HG03432 (cell line): ENCODE results near the gene SLC25A2.
"Not testable (repeated sequence)": the region's sequence is repeated elsewhere in the genome, so short reads cannot be mapped to it uniquely, and the experiment has no call there.

ENCODE experiments used
- ATAC-seq: cut with Tn5 transposase; IDR thresholded peaks from one replicate; pipeline ENCODE4 v1.9.1; 2021; ENCODE audit warnings: mild to moderate bottlenecking, moderate library complexity; ENCODE audit not compliant: unreplicated experiment

SLC25A2 gene

GRCh38 chr5:141303756-141304155 is at the start of gene SLC25A2:
Gene SLC25A2, minus strand, starts transcription at chr5:141304049. Its CDS starts 184 bp downstream, at chr5:141303865.
- ATAC-seq = no peak

- no peak for ATAC-seq
These were observed 47.7 kb upstream of the SLC25A2 start for GRCh38 chr5:141351591-141351990.

GRCh38 chr5:141349917-141350619 is 46.2 kb upstream of the SLC25A2 start, which contains the start of gene PCDHGB1:
Gene PCDHGB1, plus strand, starts transcription at chr5:141350099. Its CDS starts 162 bp downstream, at chr5:141350261.
- ATAC-seq = peak; percentile 91

DNA sequence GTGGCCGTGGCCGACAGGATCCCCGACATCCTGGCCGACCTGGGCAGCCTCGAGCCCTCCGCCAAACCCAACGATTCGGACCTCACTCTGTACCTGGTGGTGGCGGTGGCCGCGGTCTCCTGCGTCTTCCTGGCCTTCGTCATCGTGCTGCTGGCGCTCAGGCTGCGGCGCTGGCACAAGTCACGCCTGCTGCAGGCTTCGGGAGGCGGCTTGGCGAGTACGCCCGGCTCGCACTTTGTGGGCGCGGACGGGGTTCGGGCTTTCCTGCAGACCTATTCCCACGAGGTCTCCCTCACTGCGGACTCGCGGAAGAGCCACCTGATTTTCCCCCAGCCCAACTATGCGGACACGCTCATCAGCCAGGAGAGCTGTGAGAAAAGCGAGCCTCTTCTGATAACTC is 42.2 kb upstream of the SLC25A2 start:
- not testable (repeated sequence) for ATAC-seq

DNA sequence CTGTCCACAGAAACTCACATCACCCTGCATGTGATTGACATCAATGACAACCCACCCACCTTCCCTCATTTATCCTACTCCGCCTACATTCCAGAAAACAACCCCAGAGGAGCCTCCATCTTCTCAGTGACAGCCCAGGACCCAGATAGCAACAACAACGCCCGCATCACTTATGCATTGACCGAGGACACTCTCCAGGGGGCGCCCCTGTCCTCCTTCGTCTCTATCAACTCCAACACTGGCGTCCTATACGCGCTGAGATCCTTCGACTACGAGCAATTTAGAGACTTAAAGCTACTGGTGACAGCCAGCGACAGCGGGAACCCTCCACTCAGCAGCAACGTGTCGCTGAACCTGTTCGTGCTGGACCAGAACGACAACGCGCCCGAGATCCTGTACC is 41.5 kb upstream of the SLC25A2 start:
- no peak for ATAC-seq

GRCh38 chr5:141343953-141344463 is 40.2 kb upstream of the SLC25A2 start:
- peak; percentile 29 for ATAC-seq

GRCh38 chr5:141343242-141343952 is 39.5 kb upstream of the SLC25A2 start, which contains the start of gene PCDHGA3:
Gene PCDHGA3, plus strand, starts transcription at chr5:141343829. Its CDS starts 205 bp downstream, at chr5:141344034.
- ATAC-seq = peak; percentile 63

DNA sequence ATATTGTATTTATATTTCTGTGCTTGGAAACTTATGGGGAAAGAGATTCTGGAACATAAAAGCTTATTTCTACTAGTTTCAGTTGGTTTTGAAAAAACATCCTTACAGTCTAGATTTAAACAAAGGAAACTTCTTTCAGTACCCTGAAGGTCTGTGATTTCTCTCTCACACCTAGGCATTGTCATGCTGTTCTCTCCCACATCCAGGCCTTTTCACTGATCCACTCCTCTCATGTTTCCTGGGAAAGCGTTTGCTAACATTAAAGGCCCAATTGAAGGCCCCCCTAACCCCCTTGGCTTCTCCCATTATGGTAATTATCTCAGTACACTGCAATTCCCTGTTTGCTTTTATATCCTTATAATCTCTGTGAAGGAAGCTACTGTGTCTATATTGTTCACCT is 38.9 kb upstream of the SLC25A2 start:
- ATAC-seq = no peak

- ATAC-seq = not testable (repeated sequence)
These were observed 37.0 kb upstream of the SLC25A2 start for GRCh38 chr5:141340781-141341354.

DNA sequence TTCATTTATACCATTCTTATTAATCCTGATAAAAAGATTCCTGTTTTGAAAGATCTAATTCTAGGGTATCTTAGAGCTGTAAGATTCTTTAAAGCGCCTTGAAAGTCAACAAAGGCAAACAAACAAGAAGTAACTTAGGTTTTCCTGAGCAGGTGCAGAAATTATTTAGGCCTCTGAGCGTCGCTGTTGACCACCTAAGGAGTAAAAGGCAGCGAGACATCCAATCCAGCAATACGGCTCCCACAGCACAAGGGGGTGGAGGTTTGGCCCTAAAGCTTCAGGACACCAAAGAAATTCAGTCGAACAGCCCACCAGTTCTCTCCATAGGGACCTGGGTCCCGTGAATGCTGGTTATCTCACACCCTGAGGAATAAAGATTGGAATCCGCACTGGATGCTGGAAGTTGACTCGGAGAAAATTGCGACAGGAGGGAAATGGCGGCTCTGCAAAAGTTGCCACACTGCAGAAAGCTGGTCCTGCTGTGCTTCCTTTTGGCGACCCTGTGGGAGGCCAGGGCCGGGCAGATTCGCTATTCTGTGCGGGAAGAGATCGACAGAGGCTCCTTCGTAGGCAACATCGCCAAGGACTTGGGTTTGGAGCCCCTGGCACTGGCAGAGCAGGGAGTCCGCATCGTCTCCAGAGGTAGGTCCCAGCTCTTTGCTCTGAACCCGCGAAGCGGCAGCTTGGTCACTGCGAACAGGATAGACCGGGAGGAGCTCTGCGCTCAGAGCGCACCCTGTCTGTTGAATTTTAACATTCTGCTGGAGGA is 34.9 kb upstream of the SLC25A2 start, which contains the start of gene PCDHGA2:
TSS of gene PCDHGA2 (plus strand) at position 223 of the 769 bp plus-strand sequence.
- no peak for ATAC-seq

GRCh38 chr5:141332571-141332970 is 28.7 kb upstream of the SLC25A2 start:
- ATAC-seq = not testable (repeated sequence)

GRCh38 chr5:141330299-141331080 is 26.6 kb upstream of the SLC25A2 start, which contains the start of gene PCDHGA1:
Gene PCDHGA1, plus strand, starts transcription at chr5:141330514.
- peak; percentile 65 for ATAC-seq

GRCh38 chr5:141328231-141328630 is 24.4 kb upstream of the SLC25A2 start:
- no peak for ATAC-seq

- peak; percentile 89 for ATAC-seq
These were observed 22.4 kb upstream of the SLC25A2 start for GRCh38 chr5:141326088-141326854.

GRCh38 chr5:141322261-141322660 is 18.4 kb upstream of the SLC25A2 start:
- no peak for ATAC-seq

- peak; percentile 96 for ATAC-seq
These were observed 16.6 kb upstream of the SLC25A2 start, which contains the start of gene TAF7 for GRCh38 chr5:141320225-141321169. Gene TAF7, minus strand, starts transcription at chr5:141320784. Its CDS starts 740 bp downstream, at chr5:141320044.

DNA sequence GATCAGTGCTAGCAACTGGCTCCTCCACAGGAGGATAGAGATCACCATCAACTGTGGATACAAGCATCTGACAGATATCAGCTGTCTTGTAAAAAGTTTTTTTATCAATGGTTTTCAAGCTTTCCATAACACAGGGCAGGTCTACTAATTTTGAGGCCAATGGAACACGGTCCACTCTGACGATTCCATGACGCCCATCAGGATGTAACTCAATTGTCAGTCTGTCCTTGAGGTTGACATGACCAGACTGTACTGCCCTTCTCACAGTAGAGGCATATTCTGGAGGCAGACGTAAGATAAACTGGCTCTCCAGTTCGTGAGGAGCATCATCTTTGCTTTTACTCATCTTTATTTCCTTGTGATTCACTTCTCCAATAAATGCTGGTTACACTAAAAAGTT is 15.8 kb upstream of the SLC25A2 start:
- ATAC-seq = no peak

DNA sequence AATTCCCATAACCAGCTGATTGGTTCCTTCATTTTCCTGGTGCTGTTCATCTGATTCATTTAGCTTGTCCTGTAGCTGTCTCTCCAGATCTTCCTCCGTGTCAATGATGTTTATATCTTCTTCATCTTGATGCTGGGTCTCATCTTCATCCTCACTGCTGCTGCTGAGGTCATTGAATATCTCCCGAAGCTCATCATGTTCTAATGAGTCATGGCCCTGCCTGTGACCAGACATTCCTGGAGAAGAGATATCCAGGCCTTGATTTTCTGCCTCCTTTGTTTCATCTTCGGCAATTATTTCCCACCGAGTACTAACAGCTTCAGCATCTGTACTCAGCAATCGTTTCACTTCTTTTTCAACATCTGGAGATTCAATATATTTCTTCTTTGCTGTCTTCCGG is 15.4 kb upstream of the SLC25A2 start:
- no peak for ATAC-seq
